AG09319 (cell line): ENCODE results near the gene DAPK2.

Experiments used
- DNase-seq: peaks from one replicate; pipeline ENCODE4 v3.0.0-alpha.2; 2010; ENCODE audit warnings: low read depth; ENCODE audit errors: extremely low read depth
- CTCF ChIP-seq: IDR thresholded peaks from 2 replicates; pipeline ENCODE4 v1.5.1; 2011; ENCODE audit warnings: low read depth, mild to moderate bottlenecking, inconsistent platforms, low read length, moderate library complexity

DAPK2 gene

GRCh38 chr15:63870043-63870394 is 176.3 kb downstream of the DAPK2 start:
- DNase-seq, result no peak

GRCh38 chr15:63869371-63870042 is 176.8 kb downstream of the DAPK2 start:
- TF ChIP-seq CTCF, result no peak
- no peak for DNase-seq

More at GRCh38 chr15:63870043-63870394, 176.3 kb downstream of the DAPK2 start:
- no peak for TF ChIP-seq CTCF

- no peak for TF ChIP-seq CTCF
- DNase-seq, result no peak
These were observed 182.1 kb downstream of the DAPK2 start for GRCh38 chr15:63864186-63864585.

- DNase-seq, result no peak
- TF ChIP-seq CTCF, result no peak
These were observed 184.3 kb downstream of the DAPK2 start for GRCh38 chr15:63861946-63862517.

GRCh38 chr15:63860555-63860954 is 185.7 kb downstream of the DAPK2 start:
- TF ChIP-seq CTCF, result no peak
- DNase-seq, result no peak

GRCh38 chr15:63860155-63860554 is 186.1 kb downstream of the DAPK2 start:
- DNase-seq, result no peak
- TF ChIP-seq CTCF, result no peak

- DNase-seq, result no peak
- no peak for TF ChIP-seq CTCF
These were observed 187.4 kb downstream of the DAPK2 start for GRCh38 chr15:63858881-63859280.
